SU-DHL-6 (cell line): ENCODE data around the gene ARG2.

Experiments
- H2AFZ ChIP-seq: fragments of 200-600 bp; sonication (generic); 2 replicates; pipeline ENCODE4 v1.6.1; 2014; ENCODE audit warnings: low read depth, mild to moderate bottlenecking, moderate library complexity, mixed read lengths, antibody characterized with exemption, low read length; ENCODE audit not compliant: severe bottlenecking
- H3F3A ChIP-seq: fragments of 200-600 bp; shearing (Covaris generic); 2 replicates; pipeline ENCODE4 v1.6.0; 2016; ENCODE audit warnings: antibody characterized with exemption, mild to moderate bottlenecking; ENCODE audit not compliant: insufficient read depth
- H3K27ac ChIP-seq: fragments of 200-600 bp; sonication (generic); 2 replicates; pipeline ENCODE4 v1.5.1; 2016; ENCODE audit warnings: low read depth, mild to moderate bottlenecking, low read length, moderate library complexity, mixed read lengths
- H3K27me3 ChIP-seq: fragments of 200-600 bp; sonication (generic), shearing (Covaris generic); 2 replicates; pipeline ENCODE4 v1.6.0; 2014; ENCODE audit warnings: mild to moderate bottlenecking, low read length
- H3K36me3 ChIP-seq: fragments of 200-600 bp; sonication (generic); 2 replicates; pipeline ENCODE4 v1.6.1; 2014; ENCODE audit warnings: mild to moderate bottlenecking, low read length, mixed read lengths
- H3K4me2 ChIP-seq: fragments of 300-600, 200-600 bp; shearing (Covaris generic), sonication (generic); 2 replicates; pipeline ENCODE4 v1.6.0; 2014; ENCODE audit warnings: low read length, low read depth, mild to moderate bottlenecking; ENCODE audit not compliant: poor library complexity, severe bottlenecking
- H3K4me3 ChIP-seq: fragments of 200-600 bp; sonication (generic); 2 replicates; pipeline ENCODE4 v1.5.1; 2014; ENCODE audit warnings: antibody characterized with exemption, low read length, mild to moderate bottlenecking, mixed read lengths; ENCODE audit not compliant: insufficient read depth, poor library complexity, severe bottlenecking
- H3K79me2 ChIP-seq: fragments of 200-600 bp; sonication (generic); 2 replicates; pipeline ENCODE4 v1.6.1; 2014; ENCODE audit warnings: mild to moderate bottlenecking, low read length, moderate library complexity; ENCODE audit not compliant: insufficient read depth
- H3K9ac ChIP-seq: fragments of 200-600 bp; sonication (generic); 2 replicates; pipeline ENCODE4 v1.7.0; 2014; ENCODE audit warnings: mild to moderate bottlenecking, low read length
- H3K9me2 ChIP-seq: fragments of 200-600 bp; sonication (generic); replicated peaks from 2 replicates; pipeline ENCODE4 v1.6.1; 2014; ENCODE audit warnings: low read length; ENCODE audit not compliant: insufficient read depth
- H3K9me3 ChIP-seq: fragments of 200-600 bp; sonication (generic); 2 replicates; pipeline ENCODE4 v1.6.1; 2014; ENCODE audit warnings: low read length, mixed read lengths; ENCODE audit not compliant: insufficient read depth
- H4K20me1 ChIP-seq: fragments of 200-600 bp; sonication (generic); 2 replicates; pipeline ENCODE4 v1.6.1; 2014; ENCODE audit warnings: low read depth, mild to moderate bottlenecking, antibody characterized with exemption, low read length, moderate library complexity, mixed read lengths
- CTCF ChIP-seq: fragments of 200-600 bp; sonication (generic); IDR thresholded peaks from one replicate; pipeline ENCODE4 v1.5.1; 2017; ENCODE audit warnings: antibody characterized with exemption, mild to moderate bottlenecking, low read length, moderate library complexity; ENCODE audit not compliant: insufficient read depth, poor library complexity, severe bottlenecking
- EZH2phosphoT487 ChIP-seq: fragments of 200-600 bp; sonication (generic), shearing (Covaris generic); conservative IDR thresholded peaks from 2 replicates; pipeline ENCODE4 v1.6.1; 2018; ENCODE audit warnings: mild to moderate bottlenecking, antibody characterized with exemption, low read length, moderate library complexity, mixed read lengths

Gene ARG2

DNA sequence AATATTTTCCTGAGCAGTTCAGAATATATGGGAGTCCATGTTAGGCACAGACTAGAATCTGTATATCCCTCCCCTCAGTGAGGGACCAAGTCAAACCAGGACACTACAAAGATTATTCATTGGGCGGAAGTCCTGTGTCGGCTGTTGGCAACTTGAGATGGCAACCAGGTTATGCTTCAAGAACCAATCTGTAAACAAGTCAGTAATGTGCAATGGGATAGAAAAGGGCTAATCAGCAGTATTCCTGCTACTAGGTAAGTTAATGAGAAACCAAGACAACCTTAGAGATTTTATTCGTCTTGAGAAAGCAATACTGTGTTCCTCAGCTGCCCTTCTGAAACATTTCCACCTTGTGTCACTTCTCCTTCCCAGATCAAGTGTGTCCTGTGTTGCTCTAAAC, 26.4 kb downstream of the ARG2 start:
- Histone ChIP-seq H3K27me3 (no peaks in the 10 kb centered on the region), H3K9me2 (no peaks in the 10 kb centered on the region), H4K20me1 (no peaks in the 10 kb centered on the region), H3K4me2 (no peak overlapping the region), H3K4me3 (no peak overlapping the region), H3K9ac (no peak overlapping the region), H3F3A (no peaks in the 10 kb centered on the region), H2AFZ (no peak overlapping the region), H3K36me3 (peaks cover 5% of the 10 kb centered on the region; the same call in 1 of the 2 replicates), H3K9me3 (no peaks in the 10 kb centered on the region), H3K27ac (no peak overlapping the region), H3K79me2 (no peaks in the 10 kb centered on the region)
- no peak for TF ChIP-seq EZH2phosphoT487
- TF ChIP-seq CTCF = no peak

DNA sequence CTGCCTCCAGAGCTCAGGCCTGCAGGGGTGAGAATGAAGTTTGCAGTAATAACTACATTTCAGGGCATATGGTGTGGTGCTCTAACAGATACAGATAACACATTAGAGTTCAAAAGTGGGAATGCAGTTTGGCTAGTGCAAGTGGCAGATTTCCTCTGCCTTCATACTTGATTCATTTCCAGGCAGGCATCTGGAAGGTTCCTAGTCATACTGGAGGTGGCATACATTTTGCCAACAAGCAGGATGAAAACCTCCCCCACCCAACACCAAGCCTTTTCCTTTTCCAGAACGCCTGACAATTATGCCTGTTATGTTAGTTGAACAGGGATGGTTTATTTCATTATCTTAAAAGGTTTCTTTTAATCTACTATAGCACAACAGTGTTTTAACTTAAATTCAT, 30.4 kb downstream of the ARG2 start:
- no peak overlapping the region for H3K4me2 ChIP-seq
- no peak overlapping the region for H2AFZ ChIP-seq
- H3K4me3 ChIP-seq = no peak overlapping the region
- peaks cover 12% of the 10 kb centered on the region for H3K36me3 ChIP-seq
- H3K27ac ChIP-seq = no peak overlapping the region
- TF ChIP-seq CTCF = no peak
- no peak for TF ChIP-seq EZH2phosphoT487
- no peaks in the 10 kb centered on the region for H3K9me2 ChIP-seq
- H3K79me2 ChIP-seq = no peaks in the 10 kb centered on the region
- no peaks in the 10 kb centered on the region for H3F3A ChIP-seq
- no peaks in the 10 kb centered on the region for H3K27me3 ChIP-seq
- no peaks in the 10 kb centered on the region for H4K20me1 ChIP-seq
- H3K9me3 ChIP-seq = no peaks in the 10 kb centered on the region
- no peak overlapping the region for H3K9ac ChIP-seq

DNA sequence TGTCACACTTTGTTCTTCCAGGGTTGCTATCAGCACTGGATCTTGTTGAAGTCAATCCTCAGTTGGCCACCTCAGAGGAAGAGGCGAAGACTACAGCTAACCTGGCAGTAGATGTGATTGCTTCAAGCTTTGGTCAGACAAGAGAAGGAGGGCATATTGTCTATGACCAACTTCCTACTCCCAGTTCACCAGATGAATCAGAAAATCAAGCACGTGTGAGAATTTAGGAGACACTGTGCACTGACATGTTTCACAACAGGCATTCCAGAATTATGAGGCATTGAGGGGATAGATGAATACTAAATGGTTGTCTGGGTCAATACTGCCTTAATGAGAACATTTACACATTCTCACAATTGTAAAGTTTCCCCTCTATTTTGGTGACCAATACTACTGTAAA, 31.0 kb downstream of the ARG2 start:
- Histone ChIP-seq H3K9me2 (no peaks in the 10 kb centered on the region), H3K36me3 (peaks cover 12% of the 10 kb centered on the region), H3K27me3 (no peaks in the 10 kb centered on the region), H3K9ac (no peak overlapping the region), H2AFZ (no peak overlapping the region), H3K9me3 (no peaks in the 10 kb centered on the region), H3K27ac (no peak overlapping the region), H3F3A (no peaks in the 10 kb centered on the region), H3K4me2 (no peak overlapping the region), H3K4me3 (no peak overlapping the region), H3K79me2 (no peaks in the 10 kb centered on the region), H4K20me1 (no peaks in the 10 kb centered on the region)
- TF ChIP-seq EZH2phosphoT487 = no peak
- no peak for TF ChIP-seq CTCF
